Stomach (tissue), 9 donors: ENCODE results near the gene EPHB1. TPM values are rescaled to one million over a fixed set of nuclear protein-coding genes. Genes with fewer than 3 reads are reported as not detected.
"Not testable (repeated sequence)": the region's sequence is repeated elsewhere in the genome, so short reads cannot be mapped to it uniquely, and the experiment has no call there.

Source experiments
- DNase-seq, 2 donors: peaks; one replicate each; pipeline versions ENCODE4 v3.0.0 to v3.0.0-alpha.2; 2013 to 2019
- H3K27ac ChIP-seq, 5 donors: fragments of 200-600 bp in 4 of 5; sonication (generic) in 4 of 5; one replicate each; pipeline ENCODE4 v1.5.1; 2013 to 2019; ENCODE audit warnings: mild to moderate bottlenecking in 1 of 5, moderate library complexity in 1 of 5
- H3K27me3 ChIP-seq, 3 donors: fragments of 200-600 bp; sonication (generic); one replicate each; pipeline ENCODE4 v1.5.1; 2017 to 2019; ENCODE audit warnings: mixed run types in 1 of 3
- H3K36me3 ChIP-seq, 4 donors: fragments of 200-600 bp; sonication (generic); 1 replicate in 3 of 4; 2 replicates in 1 of 4; pipeline ENCODE4 v1.5.1; 2016 to 2019
- H3K4me1 ChIP-seq, 4 donors: fragments of 200-600 bp; sonication (generic); one replicate each; pipeline ENCODE4 v1.5.1; 2016 to 2019
- H3K4me3 ChIP-seq, 4 donors: fragments of 200-600 bp; sonication (generic) in 3 of 4; one replicate each; pipeline ENCODE4 v1.5.1; 2016 to 2019; ENCODE audit warnings: mild to moderate bottlenecking in 1 of 4
- H3K9me3 ChIP-seq, 4 donors: fragments of 200-600 bp; sonication (generic); one replicate each; pipeline ENCODE4 v1.5.1; 2016 to 2019
- EP300 ChIP-seq: sonication (generic); formaldehyde crosslinking; IDR thresholded peaks from one replicate; pipeline ENCODE4 v1.6.1; 2017; ENCODE audit warnings: antibody characterized with exemption
- POLR2A ChIP-seq, 4 donors: fragments of 450-650 bp; IDR thresholded peaks; one replicate each; pipeline ENCODE4 v1.6.1; 2016; ENCODE audit warnings: antibody characterized with exemption in 4 of 4, control low read depth in 2 of 4, mild to moderate bottlenecking in 1 of 4, moderate library complexity in 1 of 4
- POLR2AphosphoS5 ChIP-seq, 3 donors: sonication (generic); formaldehyde crosslinking; IDR thresholded peaks; one replicate each; pipeline ENCODE4 v1.6.1; 2016; ENCODE audit warnings: antibody characterized with exemption in 3 of 3
- WGBS, 5 donors: extraction: QIAGEN DNeasy Blood & Tissue Kit in 3 of 5; methylation state at CpG; one replicate each; pipeline versions ENCODE4 v1.1.5 to v1.1.7; 2013 to 2018; 5-methylcytosine and 5-hydroxymethylcytosine counted together
- intact Hi-C: fragments of 100-400 bp; cut with DNase I; formaldehyde crosslinking; loops from one replicate; pipeline ENCODE4 v1.15.1; 2023; ENCODE audit warnings: low total_unique reads
- polyA plus RNA-seq, 3 donors: library from polyadenylated mRNA; stranded (reverse); fragments of 200-250 nt; gene quantifications; one replicate each; pipeline ENCODE4 v1.2.3, GENCODE V29; 2013
- total RNA-seq, 5 donors: library from RNA; depleted of rRNA; stranded (reverse); fragments of >200 nt; gene quantifications; one replicate each; pipeline versions ENCODE4 v1.1.0 to v1.2.3, GENCODE V29; 2014 to 2016
- TF ChIP-seq, protein P1 (sequence below), 7 experiments: fragments of 450-650 bp in 4 of 7; fragments of 200-600 bp in 3 of 7; sonication (generic) in 3 of 7; IDR thresholded peaks; one replicate each; pipeline ENCODE4 v1.5.1; 2016 to 2019; ENCODE audit warnings: antibody characterized with exemption in 7 of 7, control low read depth in 2 of 7, mild to moderate bottlenecking in 1 of 7
- donor health status: healthy with polysubstance abuse.
- donor health status: Bipolar disorder and iron deficiency.
- donor health status: healthy.

The EPHB1 gene
- total and polyA plus RNA-seq, 8 donors: 0.13 to 2.3 (median 1.0) TPM; not detected in 4

DNA sequence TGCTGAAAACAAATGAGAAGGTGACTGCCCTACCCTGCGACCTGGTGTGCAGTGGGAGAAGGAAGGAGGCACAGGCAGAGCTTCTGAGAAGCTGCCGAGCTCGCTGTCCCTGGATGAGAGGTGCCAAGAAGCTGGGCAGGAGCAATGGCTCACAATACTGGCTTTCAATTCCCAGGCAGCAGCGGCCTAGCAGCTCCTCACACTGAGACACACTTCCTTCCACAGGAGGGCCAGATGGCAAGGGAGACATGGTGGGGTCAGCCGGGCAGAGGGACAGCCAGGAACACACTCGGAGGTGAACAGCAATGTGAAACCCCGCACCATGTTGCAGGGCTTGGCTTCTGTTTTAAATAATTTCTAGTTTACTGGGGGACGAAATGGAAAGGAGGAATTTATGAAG, 314.6 kb downstream of the EPHB1 start:
- H3K27me3 ChIP-seq: no peaks in the 10 kb centered on the region
- DNase-seq: no peak
- H3K4me1 ChIP-seq: peaks cover 0 to 8% (median 3%) of the 10 kb centered on the region in 4 donors
- no peak overlapping the region for H3K27ac ChIP-seq
- 63 to 78% (median 76%) methylated on average over 8 of the region's 8 CpGs for WGBS, 5 donors
- no peaks in the 10 kb centered on the region for H3K9me3 ChIP-seq
- H3K36me3 ChIP-seq: no peaks in the 10 kb centered on the region
- no peak overlapping the region for H3K4me3 ChIP-seq
- intact Hi-C loops: no loop called here
- TF ChIP-seq, protein P1, sequence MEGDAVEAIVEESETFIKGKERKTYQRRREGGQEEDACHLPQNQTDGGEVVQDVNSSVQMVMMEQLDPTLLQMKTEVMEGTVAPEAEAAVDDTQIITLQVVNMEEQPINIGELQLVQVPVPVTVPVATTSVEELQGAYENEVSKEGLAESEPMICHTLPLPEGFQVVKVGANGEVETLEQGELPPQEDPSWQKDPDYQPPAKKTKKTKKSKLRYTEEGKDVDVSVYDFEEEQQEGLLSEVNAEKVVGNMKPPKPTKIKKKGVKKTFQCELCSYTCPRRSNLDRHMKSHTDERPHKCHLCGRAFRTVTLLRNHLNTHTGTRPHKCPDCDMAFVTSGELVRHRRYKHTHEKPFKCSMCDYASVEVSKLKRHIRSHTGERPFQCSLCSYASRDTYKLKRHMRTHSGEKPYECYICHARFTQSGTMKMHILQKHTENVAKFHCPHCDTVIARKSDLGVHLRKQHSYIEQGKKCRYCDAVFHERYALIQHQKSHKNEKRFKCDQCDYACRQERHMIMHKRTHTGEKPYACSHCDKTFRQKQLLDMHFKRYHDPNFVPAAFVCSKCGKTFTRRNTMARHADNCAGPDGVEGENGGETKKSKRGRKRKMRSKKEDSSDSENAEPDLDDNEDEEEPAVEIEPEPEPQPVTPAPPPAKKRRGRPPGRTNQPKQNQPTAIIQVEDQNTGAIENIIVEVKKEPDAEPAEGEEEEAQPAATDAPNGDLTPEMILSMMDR (IDR thresholded peaks at IDR 0.05): no peak
- TF ChIP-seq EP300: no peak
- TF ChIP-seq POLR2A (IDR thresholded peaks at IDR 0.05): no peak
- TF ChIP-seq POLR2AphosphoS5 (IDR thresholded peaks at IDR 0.05): no peak

DNA sequence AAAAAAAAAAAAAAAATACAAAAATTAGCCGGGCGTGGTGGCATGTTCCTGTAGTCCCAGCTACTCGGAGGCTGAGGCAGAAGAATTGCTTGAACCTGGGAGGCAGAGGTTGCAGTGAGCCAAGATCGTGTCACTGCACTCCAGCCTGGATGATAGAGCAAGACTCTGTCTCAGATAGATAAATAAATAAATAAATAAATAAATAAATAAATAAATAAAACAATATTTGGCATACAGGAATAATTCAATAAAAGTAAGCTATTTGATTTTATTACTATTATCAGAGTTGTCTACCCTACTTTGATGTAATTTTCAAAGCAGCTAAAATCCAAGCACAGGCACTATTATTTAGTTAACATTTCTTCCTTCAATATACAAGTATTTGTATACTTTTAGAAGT, 319.5 kb downstream of the EPHB1 start:
- H3K27me3 ChIP-seq, intact Hi-C loops, H3K4me3 ChIP-seq, H3K4me1 ChIP-seq, H3K27ac ChIP-seq, H3K9me3 ChIP-seq, DNase-seq, H3K36me3 ChIP-seq: not testable (repeated sequence)
- WGBS, 5 donors: 86 to 91% (median 91%) methylated on average over 4 of the region's 4 CpGs

DNA sequence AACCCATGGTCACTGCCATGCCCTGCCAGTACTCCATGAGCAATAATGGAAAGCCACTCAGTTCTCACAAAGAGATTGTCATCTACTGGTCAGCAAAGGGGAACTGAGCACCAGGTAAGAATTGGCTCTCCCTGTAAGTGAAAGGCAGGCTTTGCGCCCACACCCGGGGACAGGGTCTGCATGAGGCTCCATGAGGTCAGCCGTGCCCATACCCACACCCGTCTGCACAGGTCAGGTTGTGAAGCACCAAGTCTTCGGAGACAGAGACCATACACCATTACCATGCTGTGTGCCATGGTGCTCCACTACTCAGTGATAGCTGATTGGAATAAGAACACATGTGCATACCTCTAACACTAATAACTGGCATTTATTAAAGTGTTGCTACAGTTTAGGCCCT, 322.9 kb downstream of the EPHB1 start:
- Histone ChIP-seq H3K27me3 (no peaks in the 10 kb centered on the region), H3K9me3 (no peaks in the 10 kb centered on the region), H3K36me3 (no peaks in the 10 kb centered on the region), H3K27ac (no peak overlapping the region), H3K4me3 (no peak overlapping the region), H3K4me1 (no peaks in the 10 kb centered on the region)
- WGBS, 5 donors: 54 to 71% (median 61%) methylated on average over 5 of the region's 5 CpGs
- no peak for DNase-seq
- no peak for TF ChIP-seq POLR2AphosphoS5 (IDR thresholded peaks at IDR 0.05)
- no peak for TF ChIP-seq POLR2A (IDR thresholded peaks at IDR 0.05)
- intact Hi-C loops: no loop called here

DNA sequence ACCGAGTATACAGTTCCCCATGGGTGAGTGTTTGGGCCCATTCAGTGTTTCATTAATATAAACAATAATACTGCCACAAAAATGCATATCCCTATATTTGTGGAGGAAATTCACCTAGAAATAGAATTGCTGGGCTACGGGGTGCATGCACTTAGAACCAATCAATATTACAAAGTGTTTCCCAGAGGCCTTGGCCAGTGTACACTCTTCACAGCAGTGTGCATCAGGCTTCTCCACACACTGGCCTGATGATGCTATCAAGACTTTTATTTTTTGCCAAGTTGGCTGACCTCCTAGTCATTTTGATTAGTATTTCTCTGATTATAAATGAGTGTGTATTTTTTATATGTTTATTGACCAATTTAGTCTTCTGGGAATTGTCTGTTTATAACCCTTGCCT, 323.7 kb downstream of the EPHB1 start:
- no peaks in the 10 kb centered on the region for H3K9me3 ChIP-seq
- no peak overlapping the region for H3K4me3 ChIP-seq
- H3K36me3 ChIP-seq: no peaks in the 10 kb centered on the region
- no peak overlapping the region for H3K27ac ChIP-seq
- TF ChIP-seq POLR2AphosphoS5 (IDR thresholded peaks at IDR 0.05): no peak
- no peak for TF ChIP-seq EP300
- no peak for TF ChIP-seq POLR2A (IDR thresholded peaks at IDR 0.05)
- TF ChIP-seq, protein P1 (IDR thresholded peaks at IDR 0.05): no peak
- 77 to 87% (median 82%) methylated on average over 2 of the region's 2 CpGs for WGBS, 5 donors
- intact Hi-C loops: no loop called here
- H3K4me1 ChIP-seq: no peaks in the 10 kb centered on the region
- H3K27me3 ChIP-seq: no peaks in the 10 kb centered on the region
- no peak for DNase-seq

DNA sequence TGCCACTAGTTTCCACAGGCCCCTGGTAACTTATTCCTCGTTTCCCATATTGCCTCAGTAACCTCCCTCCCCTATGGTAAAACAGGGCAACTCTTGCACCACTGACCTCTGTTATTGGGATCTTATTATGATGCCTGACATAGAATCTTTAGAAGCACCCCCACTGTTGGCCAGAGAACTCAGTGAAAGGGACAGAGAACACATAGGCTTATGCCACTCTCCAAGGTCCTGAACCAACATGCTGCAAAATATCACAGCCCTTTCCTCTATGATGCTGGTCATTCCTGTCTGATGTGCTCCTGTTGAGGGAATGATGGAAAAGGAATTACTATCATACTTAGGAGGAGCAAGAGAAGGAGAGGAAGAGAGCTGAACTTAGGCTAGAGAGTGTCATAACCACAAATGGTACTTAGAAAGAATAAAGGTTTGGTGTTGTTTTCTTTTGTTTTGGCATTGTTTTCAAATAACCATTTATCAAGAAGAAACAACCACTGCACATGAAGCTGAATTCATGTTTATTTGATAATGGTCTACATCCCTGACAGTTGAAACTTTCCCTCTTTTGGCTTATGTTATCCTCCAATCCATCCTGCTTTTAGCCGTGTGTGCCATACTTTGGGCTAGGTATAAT, 330.2 kb downstream of the EPHB1 start:
- peak in 1 of 2 donors; percentile 77 for DNase-seq
- 71 to 83% (median 76%) methylated on average over 2 of the region's 2 CpGs for WGBS, 5 donors

More for the DNA sequence above, 330.2 kb downstream of the EPHB1 start:
- TF ChIP-seq, protein P1 (IDR thresholded peaks at IDR 0.05): no peak
- no peak for TF ChIP-seq POLR2A (IDR thresholded peaks at IDR 0.05)
- TF ChIP-seq POLR2AphosphoS5 (IDR thresholded peaks at IDR 0.05): no peak
- TF ChIP-seq EP300: no peak
- H3K4me1 ChIP-seq: no peaks in the 10 kb centered on the region
- no peaks in the 10 kb centered on the region for H3K27me3 ChIP-seq
- H3K9me3 ChIP-seq: no peaks in the 10 kb centered on the region
- no peaks in the 10 kb centered on the region for H3K36me3 ChIP-seq
- intact Hi-C loops: no loop called here
- H3K27ac ChIP-seq: no peak overlapping the region
- H3K4me3 ChIP-seq: no peak overlapping the region
